NB4 (cell line): ENCODE measurements around the gene CDC42BPG.

Experiments used
- MYC ChIP-seq: IDR thresholded peaks from 2 replicates; pipeline ENCODE4 v1.6.1; 2011; ENCODE audit warnings: low read depth, low read length
- POLR2A ChIP-seq: IDR thresholded peaks from 2 replicates; pipeline ENCODE4 v1.6.1; 2011; ENCODE audit warnings: mild to moderate bottlenecking; ENCODE audit not compliant: insufficient read length; ENCODE audit errors: extremely low read depth
- TF ChIP-seq, protein P1 (sequence below): IDR thresholded peaks from one replicate; pipeline ENCODE4 v1.5.1; 2012; ENCODE audit warnings: low read depth, low read length
- TF ChIP-seq, protein P2 (sequence below): IDR thresholded peaks from 2 replicates; pipeline ENCODE4 v1.6.1; 2011; ENCODE audit warnings: low read depth, low read length

DNA sequence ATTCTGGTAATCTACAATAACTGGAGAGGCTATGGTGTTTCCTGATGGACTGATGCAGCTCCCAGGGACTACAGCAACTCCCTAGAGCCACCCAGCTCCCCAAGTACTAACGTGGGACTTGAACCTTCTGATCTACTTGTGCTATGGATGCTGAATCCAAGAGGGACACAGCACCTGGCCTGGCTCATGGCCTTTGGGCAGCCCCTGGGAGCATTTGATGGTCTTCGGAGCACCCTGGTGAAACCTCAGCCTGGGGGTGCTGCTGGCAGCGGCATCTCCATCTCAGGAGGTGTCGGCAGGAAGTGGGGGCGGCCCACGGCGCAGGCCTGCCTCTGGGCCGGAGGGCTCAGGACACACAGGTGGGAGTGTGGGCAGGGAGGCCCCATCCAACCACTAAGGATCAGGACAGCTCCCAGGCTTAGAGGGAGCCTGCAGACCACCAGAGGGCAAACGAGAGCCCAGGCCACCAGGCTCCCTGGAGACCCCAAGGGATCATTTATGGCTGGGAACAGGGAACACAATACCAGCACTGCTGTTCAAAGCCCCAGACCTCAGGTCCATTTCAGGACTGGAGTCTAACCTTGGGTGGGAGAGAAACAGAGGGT is 25.2 kb upstream of the CDC42BPG start:
- TF ChIP-seq POLR2A (no peak), MYC (no peak)
- TF ChIP-seq, protein P1, sequence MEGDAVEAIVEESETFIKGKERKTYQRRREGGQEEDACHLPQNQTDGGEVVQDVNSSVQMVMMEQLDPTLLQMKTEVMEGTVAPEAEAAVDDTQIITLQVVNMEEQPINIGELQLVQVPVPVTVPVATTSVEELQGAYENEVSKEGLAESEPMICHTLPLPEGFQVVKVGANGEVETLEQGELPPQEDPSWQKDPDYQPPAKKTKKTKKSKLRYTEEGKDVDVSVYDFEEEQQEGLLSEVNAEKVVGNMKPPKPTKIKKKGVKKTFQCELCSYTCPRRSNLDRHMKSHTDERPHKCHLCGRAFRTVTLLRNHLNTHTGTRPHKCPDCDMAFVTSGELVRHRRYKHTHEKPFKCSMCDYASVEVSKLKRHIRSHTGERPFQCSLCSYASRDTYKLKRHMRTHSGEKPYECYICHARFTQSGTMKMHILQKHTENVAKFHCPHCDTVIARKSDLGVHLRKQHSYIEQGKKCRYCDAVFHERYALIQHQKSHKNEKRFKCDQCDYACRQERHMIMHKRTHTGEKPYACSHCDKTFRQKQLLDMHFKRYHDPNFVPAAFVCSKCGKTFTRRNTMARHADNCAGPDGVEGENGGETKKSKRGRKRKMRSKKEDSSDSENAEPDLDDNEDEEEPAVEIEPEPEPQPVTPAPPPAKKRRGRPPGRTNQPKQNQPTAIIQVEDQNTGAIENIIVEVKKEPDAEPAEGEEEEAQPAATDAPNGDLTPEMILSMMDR, result peak; percentile 30
- TF ChIP-seq, protein P2, sequence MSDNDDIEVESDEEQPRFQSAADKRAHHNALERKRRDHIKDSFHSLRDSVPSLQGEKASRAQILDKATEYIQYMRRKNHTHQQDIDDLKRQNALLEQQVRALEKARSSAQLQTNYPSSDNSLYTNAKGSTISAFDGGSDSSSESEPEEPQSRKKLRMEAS, result no peak
